GM18519 (cell line): Measurements from ENCODE around the gene SLC7A8.

Experiments
- ATAC-seq: cut with Tn5 transposase; IDR thresholded peaks from one replicate; pipeline ENCODE4 v1.9.1; 2021; ENCODE audit warnings: mild to moderate bottlenecking, moderate library complexity; ENCODE audit not compliant: unreplicated experiment, low FRiP score

Gene SLC7A8

GRCh38 chr14:23160924-23161522 is 22.4 kb downstream of the SLC7A8 start:
- ATAC-seq: no peak

GRCh38 chr14:23159532-23159931 is 23.9 kb downstream of the SLC7A8 start:
- ATAC-seq: no peak

- no peak for ATAC-seq
Measured at GRCh38 chr14:23158779-23159178, 24.7 kb downstream of the SLC7A8 start.

GRCh38 chr14:23154964-23155587 is 28.4 kb downstream of the SLC7A8 start:
- ATAC-seq: no peak

GRCh38 chr14:23153851-23154796 is 29.3 kb downstream of the SLC7A8 start:
- no peak for ATAC-seq

GRCh38 chr14:23151342-23151741 is 32.1 kb downstream of the SLC7A8 start:
- no peak for ATAC-seq

- no peak for ATAC-seq
Measured at GRCh38 chr14:23149745-23150144, 33.7 kb downstream of the SLC7A8 start.

GRCh38 chr14:23148591-23149249 is 34.7 kb downstream of the SLC7A8 start:
- ATAC-seq: no peak

- ATAC-seq: no peak
Measured at GRCh38 chr14:23147676-23148075, 35.8 kb downstream of the SLC7A8 start.

GRCh38 chr14:23146980-23147379 is 36.5 kb downstream of the SLC7A8 start:
- no peak for ATAC-seq

GRCh38 chr14:23146351-23146910 is 37.0 kb downstream of the SLC7A8 start:
- no peak for ATAC-seq

GRCh38 chr14:23145794-23146350 is 37.6 kb downstream of the SLC7A8 start:
- no peak for ATAC-seq

GRCh38 chr14:23143911-23144310 is 39.5 kb downstream of the SLC7A8 start:
- ATAC-seq: no peak

- no peak for ATAC-seq
Measured at GRCh38 chr14:23142826-23143225, 40.6 kb downstream of the SLC7A8 start.

- no peak for ATAC-seq
Measured at GRCh38 chr14:23141706-23142444, 41.6 kb downstream of the SLC7A8 start.

- no peak for ATAC-seq
Measured at GRCh38 chr14:23140371-23140770, 43.1 kb downstream of the SLC7A8 start.

GRCh38 chr14:23139874-23140273 is 43.6 kb downstream of the SLC7A8 start:
- no peak for ATAC-seq

- no peak for ATAC-seq
Measured at GRCh38 chr14:23137813-23138535, 45.5 kb downstream of the SLC7A8 start.
